ENCODE measurements around the gene RAB3GAP1. TPM values are rescaled to one million over a fixed set of nuclear protein-coding genes. Genes with fewer than 3 reads are reported as not detected.

The RAB3GAP1 gene
- total RNA-seq, 1 experiment from 2014 or later, result 29.7 TPM

Other genes with a start within 250 kb of the RAB3GAP1 start
- not detected in 2 replicates for gene ACMSD, start 213.7 kb upstream of the RAB3GAP1 start, total RNA-seq (2014; rRNA removed; shearing (Covaris generic))
- 30.1 and 33.7 TPM in 2 replicates for gene CCNT2, start 133.5 kb upstream of the RAB3GAP1 start, total RNA-seq (2014; rRNA removed; shearing (Covaris generic))
- not detected in 2 replicates for gene MAP3K19, start 4.8 kb upstream of the RAB3GAP1 start, total RNA-seq (2014; rRNA removed; shearing (Covaris generic))